NCI-H2227 treated with DMSO at 0.1 percent for 48 hours (cell line): ENCODE data around the gene ADIPOR2.
"Not testable (repeated sequence)": the region's sequence is repeated elsewhere in the genome, so short reads cannot be mapped to it uniquely, and the experiment has no call there.

ENCODE experiments used
- DNase-seq: peaks from one replicate; lab custom pipeline; 2025; lab: John Stamatoyannopoulos, UW

The ADIPOR2 gene

GRCh38 chr12:1705774-1706631 is 15.1 kb downstream of the ADIPOR2 start:
- DNase-seq: no peak

DNA sequence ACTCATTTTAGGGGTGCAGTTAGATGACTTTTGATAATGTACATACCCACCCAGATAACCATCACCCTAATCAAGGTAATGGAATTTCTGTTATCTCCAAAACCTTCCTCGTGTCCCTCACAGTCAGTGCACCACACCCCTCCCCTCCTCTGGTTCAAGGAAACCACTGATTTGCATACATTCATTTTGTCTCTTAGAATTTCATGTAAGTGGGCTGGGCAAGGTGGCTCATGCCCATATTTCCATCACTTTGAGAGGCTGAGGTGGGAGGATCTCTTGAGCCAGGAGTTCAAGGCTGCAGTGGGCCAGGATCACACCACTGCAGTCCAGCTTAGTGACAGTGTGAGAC is 15.7 kb downstream of the ADIPOR2 start:
- DNase-seq: no peak

DNA sequence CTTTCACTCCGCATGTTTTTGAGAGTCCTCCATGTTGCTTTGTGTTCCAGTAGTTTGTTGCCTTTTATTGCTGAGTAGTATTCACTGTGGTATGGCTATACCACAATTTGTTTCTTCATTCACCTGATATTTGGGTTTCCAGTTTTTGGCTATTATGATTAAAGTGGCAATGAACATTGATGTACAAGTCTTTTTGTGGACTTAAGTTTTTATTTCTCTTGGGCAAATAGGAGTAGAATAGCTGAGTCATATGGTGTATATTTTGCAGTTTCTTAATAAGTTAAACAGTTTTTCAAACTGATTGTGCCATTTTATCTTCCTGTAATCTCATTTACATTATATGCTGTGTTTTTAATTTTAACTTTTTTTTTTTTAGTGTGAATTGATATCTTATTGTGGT is 16.2 kb downstream of the ADIPOR2 start:
- DNase-seq: no peak

GRCh38 chr12:1709968-1710367 is 19.1 kb downstream of the ADIPOR2 start:
- not testable (repeated sequence) for DNase-seq

- DNase-seq: not testable (repeated sequence)
These were observed 20.0 kb downstream of the ADIPOR2 start for GRCh38 chr12:1710870-1711269.

GRCh38 chr12:1711536-1712211 is 20.8 kb downstream of the ADIPOR2 start:
- DNase-seq: not testable (repeated sequence)

- DNase-seq: not testable (repeated sequence)
These were observed 21.4 kb downstream of the ADIPOR2 start for GRCh38 chr12:1712305-1712704.

- not testable (repeated sequence) for DNase-seq
These were observed 22.0 kb downstream of the ADIPOR2 start for GRCh38 chr12:1712852-1713251.

DNA sequence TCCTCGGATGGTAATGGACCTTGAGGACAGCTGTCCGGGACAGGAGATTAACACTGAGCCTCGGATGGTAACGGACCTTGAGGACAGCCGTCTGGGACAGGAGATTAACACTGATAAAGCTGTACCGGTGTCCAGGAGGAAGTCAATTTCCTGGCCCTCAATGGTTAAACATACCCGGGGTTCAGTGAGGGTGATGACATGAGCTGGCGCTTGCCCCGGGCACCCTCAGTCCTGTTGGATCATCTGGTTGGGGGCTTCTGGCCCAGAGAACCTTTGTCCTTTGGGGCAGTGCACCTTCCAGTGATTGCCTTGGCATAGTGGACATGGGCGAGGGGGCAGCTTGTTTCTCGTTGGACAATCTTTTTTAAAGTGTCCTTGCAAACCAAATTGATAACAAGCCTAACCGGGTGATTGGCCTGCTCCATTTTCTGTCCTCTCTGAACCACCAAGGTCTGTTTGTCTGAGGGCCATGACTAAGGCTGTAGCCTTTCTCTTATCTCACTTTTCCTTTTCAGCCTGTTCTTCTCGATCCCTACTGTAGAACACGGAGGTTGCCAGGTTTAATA is 23.0 kb downstream of the ADIPOR2 start:
- not testable (repeated sequence) for DNase-seq

- not testable (repeated sequence) for DNase-seq
These were observed 24.6 kb downstream of the ADIPOR2 start for GRCh38 chr12:1715459-1715858.

GRCh38 chr12:1716215-1716862 is 25.5 kb downstream of the ADIPOR2 start:
- no peak for DNase-seq

DNA sequence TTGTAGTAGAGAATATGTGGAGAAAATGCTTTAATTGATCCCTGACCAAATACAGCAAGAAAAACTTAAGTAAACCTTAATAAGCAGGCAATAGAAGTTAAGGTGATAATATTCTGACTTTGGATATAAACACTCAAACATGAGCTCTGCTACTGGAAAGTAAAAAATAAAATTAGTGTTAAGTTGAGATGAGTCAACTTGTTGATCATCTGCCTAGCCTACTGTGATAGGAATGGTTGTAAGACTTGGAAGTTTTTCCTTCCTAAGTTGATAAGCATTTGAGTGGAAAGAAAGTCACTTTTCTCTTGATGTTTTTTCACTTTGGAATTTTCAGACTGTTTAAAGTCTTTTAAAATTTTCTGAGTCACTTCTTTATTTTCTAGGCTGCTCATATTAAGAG is 26.0 kb downstream of the ADIPOR2 start:
- no peak for DNase-seq

DNA sequence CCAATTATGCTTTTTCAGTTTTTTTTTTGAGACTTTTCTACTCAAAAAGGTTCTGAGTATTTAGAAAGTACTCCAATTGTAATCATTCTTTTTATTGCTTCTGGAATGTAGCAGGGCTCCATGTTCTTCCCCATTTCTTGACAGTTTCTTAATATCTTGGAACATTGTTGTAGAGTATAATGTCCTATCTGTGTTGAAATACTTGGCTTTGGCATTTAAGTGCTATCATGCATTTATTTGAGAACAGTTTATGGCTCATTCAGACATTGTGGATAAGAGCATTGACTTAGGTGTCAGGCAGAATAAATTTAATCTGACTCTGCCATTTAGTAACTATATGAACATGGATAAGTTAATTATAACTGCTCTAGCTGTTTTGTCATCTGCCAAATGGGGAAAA is 28.3 kb downstream of the ADIPOR2 start:
- no peak for DNase-seq

GRCh38 chr12:1720494-1720893 is 29.6 kb downstream of the ADIPOR2 start:
- no peak for DNase-seq

- no peak for DNase-seq
These were observed 32.9 kb downstream of the ADIPOR2 start for GRCh38 chr12:1723721-1724120.

- no peak for DNase-seq
These were observed 33.4 kb downstream of the ADIPOR2 start for GRCh38 chr12:1724250-1724649.

DNA sequence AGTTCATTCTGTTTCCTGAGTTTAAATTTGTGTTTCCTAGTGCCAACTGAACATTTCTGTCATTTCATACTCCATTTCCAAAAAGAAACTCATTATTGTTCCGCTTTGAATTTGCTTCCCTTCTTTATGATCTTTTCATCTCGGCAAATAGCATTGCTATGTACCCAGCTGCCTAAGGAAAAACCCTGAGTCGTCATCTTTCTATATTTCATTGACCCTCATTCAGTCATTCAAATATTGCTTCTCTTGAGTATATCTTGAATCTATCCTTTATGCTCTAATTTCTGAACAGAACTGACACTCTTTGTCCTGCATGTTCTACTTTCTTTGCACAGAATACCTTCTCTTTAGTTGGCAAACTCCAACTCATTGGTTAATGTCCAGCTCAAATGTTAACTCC is 35.9 kb downstream of the ADIPOR2 start:
- no peak for DNase-seq

GRCh38 chr12:1728824-1729223 is 38.0 kb downstream of the ADIPOR2 start:
- DNase-seq: no peak

- no peak for DNase-seq
These were observed 40.3 kb downstream of the ADIPOR2 start for GRCh38 chr12:1731019-1731687.

DNA sequence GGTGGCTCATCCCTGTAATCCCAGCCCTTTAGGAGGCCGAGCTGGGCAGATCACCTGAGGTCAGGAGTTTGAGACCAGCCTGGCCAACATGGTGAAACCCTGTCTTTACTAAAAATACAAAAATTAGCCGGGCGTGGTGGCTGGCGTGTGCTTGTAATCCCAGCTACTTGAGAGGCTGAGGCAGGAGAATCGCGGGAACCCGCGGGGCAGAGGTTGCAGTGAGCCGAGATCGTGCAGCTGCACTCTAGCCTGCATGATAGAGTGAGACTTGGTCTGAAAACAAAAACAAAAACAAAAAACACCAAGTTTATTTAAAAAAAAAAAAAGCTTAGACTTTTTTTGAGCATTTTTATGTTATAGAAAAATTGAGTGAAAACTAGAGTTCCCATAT is 40.8 kb downstream of the ADIPOR2 start:
- not testable (repeated sequence) for DNase-seq

- no peak for DNase-seq
These were observed 42.0 kb downstream of the ADIPOR2 start for GRCh38 chr12:1732914-1733313.

- not testable (repeated sequence) for DNase-seq
These were observed 42.8 kb downstream of the ADIPOR2 start for GRCh38 chr12:1733712-1734111.
